GM18909 (cell line): ENCODE measurements around the gene KBTBD2.
"Not testable (repeated sequence)": the region's sequence is repeated elsewhere in the genome, so short reads cannot be mapped to it uniquely, and the experiment has no call there.

Experiments
- ATAC-seq: cut with Tn5 transposase; IDR thresholded peaks from one replicate; pipeline ENCODE4 v1.9.1; 2021; ENCODE audit warnings: mild to moderate bottlenecking; ENCODE audit not compliant: unreplicated experiment, poor library complexity

Gene KBTBD2

GRCh38 chr7:32858648-32859047, 32.9 kb downstream of the KBTBD2 start:
- no peak for ATAC-seq

- ATAC-seq: not testable (repeated sequence)
Measured at GRCh38 chr7:32857063-32857462, 34.5 kb downstream of the KBTBD2 start.

- ATAC-seq: not testable (repeated sequence)
Measured at GRCh38 chr7:32855837-32856775, 35.5 kb downstream of the KBTBD2 start.

GRCh38 chr7:32850654-32851053, 40.9 kb downstream of the KBTBD2 start:
- ATAC-seq: not testable (repeated sequence)

GRCh38 chr7:32848655-32849054, 42.9 kb downstream of the KBTBD2 start:
- ATAC-seq: not testable (repeated sequence)

DNA sequence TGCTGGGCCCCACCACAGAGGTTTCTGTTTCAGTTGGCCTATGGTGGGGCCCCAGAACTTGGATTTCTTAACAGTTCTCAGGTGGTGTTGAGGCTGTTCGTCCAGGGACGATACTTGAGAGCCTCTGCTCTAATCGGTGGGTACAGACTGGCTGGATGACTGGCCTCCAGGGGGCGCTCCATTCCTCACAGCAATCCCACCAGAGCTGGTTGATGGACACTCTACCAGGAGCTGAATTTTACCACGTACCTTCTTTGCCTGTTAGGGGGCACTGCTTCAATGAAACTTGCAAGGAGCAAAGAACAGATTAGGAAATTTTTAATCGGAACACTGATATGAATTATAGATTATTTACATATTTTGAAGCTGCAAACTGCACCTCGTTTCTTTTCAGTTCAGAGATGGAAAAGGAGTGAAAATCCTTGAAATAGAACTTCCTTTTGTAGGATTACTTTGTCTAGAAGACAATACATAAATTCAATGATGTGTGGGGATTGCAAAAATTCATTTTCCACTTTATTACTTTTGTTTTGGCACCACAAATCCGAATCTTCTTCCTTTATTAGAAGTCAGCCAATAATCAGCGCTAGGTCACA, 44.8 kb downstream of the KBTBD2 start:
- ATAC-seq: peak; percentile 100

GRCh38 chr7:32844748-32845147, 46.8 kb downstream of the KBTBD2 start:
- not testable (repeated sequence) for ATAC-seq

DNA sequence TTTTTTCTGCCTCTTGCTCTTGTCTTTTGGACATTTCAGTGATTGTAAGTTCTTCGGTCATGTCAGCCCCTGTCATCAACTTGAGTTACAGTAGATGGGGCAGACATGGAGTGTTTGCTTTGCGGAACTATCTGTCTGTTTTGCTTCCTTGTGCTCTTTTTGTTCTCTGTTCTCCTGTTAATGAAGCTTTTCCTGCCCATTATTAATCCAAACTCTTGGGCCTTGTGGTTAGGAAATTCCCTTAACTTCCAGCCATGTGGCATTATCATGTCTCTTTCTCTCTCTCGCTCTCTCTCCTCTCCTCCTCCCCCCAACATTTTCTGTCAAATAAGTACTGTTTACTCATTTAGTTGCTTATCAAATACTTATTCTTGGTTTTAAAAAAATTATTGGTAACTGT, 47.8 kb downstream of the KBTBD2 start:
- not testable (repeated sequence) for ATAC-seq

DNA sequence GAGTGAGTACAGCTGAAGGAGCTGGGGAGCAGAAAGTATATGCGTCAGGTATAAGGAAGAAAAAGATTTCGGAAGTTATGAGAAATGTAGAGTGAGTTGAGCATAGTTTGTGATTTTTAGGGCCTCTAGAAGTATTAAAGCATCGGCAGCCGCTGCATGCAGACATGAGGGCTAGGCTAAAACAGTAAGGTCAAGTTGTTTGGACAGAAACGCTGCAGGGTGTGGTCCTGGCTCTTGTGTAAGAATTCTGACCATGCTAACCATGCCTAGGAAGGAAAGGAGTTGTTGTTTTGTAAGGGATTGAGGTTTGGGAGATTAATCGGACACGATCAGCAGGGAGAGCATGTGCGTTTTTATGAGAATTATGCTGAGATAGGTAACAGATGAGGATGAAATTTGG, 51.7 kb downstream of the KBTBD2 start:
- not testable (repeated sequence) for ATAC-seq

DNA sequence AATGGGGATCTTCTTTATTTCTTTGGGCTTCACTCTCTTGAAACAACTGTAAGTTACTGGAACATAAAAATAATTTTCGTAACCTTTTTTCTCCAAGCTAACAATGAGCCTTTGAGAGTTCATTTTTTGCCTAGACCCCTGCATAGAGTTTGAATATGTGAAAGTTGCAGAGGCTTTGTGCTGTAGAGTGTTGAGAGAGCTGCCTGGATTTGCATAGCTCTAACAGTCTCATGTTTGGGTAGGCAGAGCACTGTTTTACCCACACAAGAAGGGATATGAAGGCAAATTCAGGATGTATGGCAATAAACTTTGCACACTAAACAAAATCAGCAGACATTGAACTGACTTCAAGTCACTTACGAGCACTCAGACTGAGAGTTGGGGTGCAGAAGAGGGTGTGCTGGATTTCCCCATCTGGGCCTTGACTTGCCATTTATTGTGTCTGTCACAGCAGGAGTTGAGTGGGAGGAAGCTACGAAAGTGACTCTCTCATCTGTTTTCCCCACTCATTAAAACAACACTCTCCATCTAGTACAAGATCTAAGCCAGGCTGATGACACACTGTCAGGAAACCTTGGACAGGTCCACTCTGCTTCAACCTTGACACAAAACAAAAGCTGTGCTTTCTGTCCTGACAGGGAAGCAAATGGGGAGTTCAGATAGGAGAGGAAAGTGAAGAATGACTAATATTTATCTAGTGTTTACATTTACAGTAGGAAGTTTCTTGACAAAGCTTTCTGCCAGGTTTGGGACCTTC, 62.4 kb downstream of the KBTBD2 start:
- peak; percentile 48 for ATAC-seq
